GM12878 (cell line): Measurements from ENCODE around the gene RGS16. TPM values are rescaled to one million over a fixed set of nuclear protein-coding genes. Genes with fewer than 3 reads are reported as not detected.

Source experiments
- BHLHE40 ChIP-seq, 2 experiments: fragments of 450-650 bp in 1 of 2; IDR thresholded peaks; 2 replicates each; pipeline ENCODE4 v1.6.1; 2011 to 2017; ENCODE audit warnings: low read depth in 2 of 2, borderline replicate concordance in 1 of 2, improper control_type of control experiment in 1 of 2, low read length in 1 of 2, mild to moderate bottlenecking in 1 of 2
- CBFB ChIP-seq: IDR thresholded peaks from 2 replicates; pipeline ENCODE4 v1.6.1; 2016; ENCODE audit warnings: antibody characterized with exemption, low read depth
- CHD1 ChIP-seq: IDR thresholded peaks from 2 replicates; pipeline ENCODE4 v1.6.1; 2012; ENCODE audit warnings: low read depth, low read length, improper control_type of control experiment
- EGR1 ChIP-seq, 2 experiments: IDR thresholded peaks; 1 replicate in 1 of 2; 2 replicates in 1 of 2; pipeline ENCODE4 v1.6.1; 2011 to 2012; ENCODE audit warnings: low read depth in 2 of 2, low read length in 2 of 2, borderline replicate concordance in 1 of 2, mild to moderate bottlenecking in 1 of 2, moderate library complexity in 1 of 2
- EP300 ChIP-seq, 2 experiments: fragments of 150-350 bp in 1 of 2; IDR thresholded peaks; 2 replicates each; pipeline ENCODE4 v1.6.1; 2011 to 2012; ENCODE audit warnings: low read depth in 2 of 2, low read length in 2 of 2, borderline replicate concordance in 1 of 2, improper control_type of control experiment in 1 of 2, inconsistent platforms in 1 of 2; ENCODE audit not compliant: control insufficient read depth in 1 of 2
- ETV6 ChIP-seq, 2 experiments: fragments of 450-650 bp in 1 of 2; IDR thresholded peaks in 1 of 2; conservative IDR thresholded peaks in 1 of 2; 2 replicates each; pipeline ENCODE4 v1.6.1; 2014; ENCODE audit warnings: antibody characterized with exemption in 1 of 2, borderline replicate concordance in 1 of 2, low read depth in 1 of 2, mild to moderate bottlenecking in 1 of 2, moderate library complexity in 1 of 2
- IKZF2 ChIP-seq, 2 experiments: fragments of 450-650 bp; IDR thresholded peaks; 2 replicates each; pipeline ENCODE4 v1.6.1; 2017; ENCODE audit warnings: mild to moderate bottlenecking in 2 of 2, moderate library complexity in 2 of 2
- IRF4 ChIP-seq: IDR thresholded peaks from 2 replicates; pipeline ENCODE4 v1.6.1; 2011; ENCODE audit warnings: low read depth, low read length
- KAT2A ChIP-seq: conservative IDR thresholded peaks from 2 replicates; pipeline ENCODE4 v1.6.1; 2011; ENCODE audit warnings: low read depth, low read length; ENCODE audit not compliant: control insufficient read depth
- KDM1A ChIP-seq: fragments of 200-600 bp; sonication (generic); IDR thresholded peaks from 2 replicates; pipeline ENCODE4 v1.6.1; 2016; ENCODE audit warnings: borderline replicate concordance
- MAX ChIP-seq: IDR thresholded peaks from 2 replicates; pipeline ENCODE4 v1.6.1; 2012; ENCODE audit warnings: low read depth, low read length, improper control_type of control experiment
- MLLT1 ChIP-seq: fragments of 450-650 bp; IDR thresholded peaks from 2 replicates; pipeline ENCODE4 v1.6.1; 2016; ENCODE audit warnings: mild to moderate bottlenecking
- NBN ChIP-seq: fragments of 450-650 bp; IDR thresholded peaks from 2 replicates; pipeline ENCODE4 v1.6.1; 2016
- POU2F2 ChIP-seq: IDR thresholded peaks from 3 replicates; pipeline ENCODE4 v1.6.1; 2011; ENCODE audit warnings: low read depth, mild to moderate bottlenecking, low read length, borderline replicate concordance
- RBBP5 ChIP-seq: fragments of 200-600 bp; sonication (generic); conservative IDR thresholded peaks from 2 replicates; pipeline ENCODE4 v1.6.1; 2016
- RELB ChIP-seq: fragments of 450-650 bp; IDR thresholded peaks from 2 replicates; pipeline ENCODE4 v1.6.1; 2017; ENCODE audit warnings: low read depth, mild to moderate bottlenecking, moderate library complexity
- SP1 ChIP-seq: IDR thresholded peaks from one replicate; pipeline ENCODE4 v1.6.1; 2011; ENCODE audit warnings: low read depth, low read length
- SREBF1 ChIP-seq: IDR thresholded peaks from 2 replicates; pipeline ENCODE4 v1.6.1; 2012; ENCODE audit warnings: mild to moderate bottlenecking, low read length
- STAT3 ChIP-seq: IDR thresholded peaks from 2 replicates; pipeline ENCODE4 v1.6.1; 2011; ENCODE audit warnings: low read depth, low read length, improper control_type of control experiment
- TAF1 ChIP-seq: IDR thresholded peaks from 2 replicates; pipeline ENCODE4 v1.6.1; 2011; ENCODE audit warnings: mild to moderate bottlenecking, low read depth, low read length, borderline replicate concordance
- TBL1XR1 ChIP-seq: IDR thresholded peaks from 2 replicates; pipeline ENCODE4 v1.6.1; 2012; ENCODE audit warnings: low read depth, low read length, improper control_type of control experiment
- ZNF622 ChIP-seq: fragments of 450-650 bp; IDR thresholded peaks from 2 replicates; pipeline ENCODE4 v1.6.1; 2017; ENCODE audit warnings: mild to moderate bottlenecking, inconsistent platforms
- polyA plus RNA-seq, 11 experiments: library from polyadenylated mRNA; depleted of rRNA in 4 of 11; unstranded in 6 of 11; stranded (reverse) in 5 of 11; fragments of >200 nt; fragmentation: Nextera tagmentation in 4 of 11; fragmentation: Illumina TruSeq in 1 of 11; extraction: Ambion mirVana in 4 of 11; extraction: Trizol in 1 of 11; gene quantifications; 1 replicate in 1 of 11; 2 replicates in 10 of 11; pipeline versions ENCODE4 v1.2.1 to v1.2.3, GENCODE V29; 2011 to 2016; ENCODE audit warnings: inconsistent platforms in 2 of 11, missing spikeins in 2 of 11, low read depth in 1 of 11
- total RNA-seq, 4 experiments: library from RNA; depleted of rRNA in 3 of 4; stranded (reverse); fragments of >200 nt in 3 of 4; fragmentation: Illumina TruSeq in 1 of 4; extraction: Trizol in 1 of 4; gene quantifications; 2 replicates each; pipeline versions ENCODE4 v1.2.1 to v1.2.3, GENCODE V29; 2013 to 2021

The RGS16 gene
- total and polyA plus RNA-seq, 10 of the 15 experiments (the other 5 are each of a cell fraction or from before 2014, with no cell fraction given) = 16.4 to 58.2 (median 44.6) TPM

- no peak for TF ChIP-seq MAX
- TF ChIP-seq BHLHE40 (IDR thresholded peaks at IDR 0.05; ENCODE audit: borderline replicate concordance in 1 of 2, low read depth in 2 of 2, low read length in 1 of 2) = peak; percentile 97 to 98
- TF ChIP-seq IKZF2 (IDR thresholded peaks at IDR 0.05) = peak; percentile 41 to 74; a peak in 3 of 4 replicates
- TF ChIP-seq KDM1A = no peak
- TF ChIP-seq IRF4 = peak; percentile 62; the same call in 1 of the 2 replicates
- TF ChIP-seq SREBF1 = no peak
- peak; percentile 87 for TF ChIP-seq CBFB
- peak; percentile 57; the same call in 1 of the 2 replicates for TF ChIP-seq TBL1XR1
- peak in 1 of 2 experiments; percentile 49; a peak in 1 of 4 replicates for TF ChIP-seq ETV6 (conservative IDR thresholded peaks at IDR 0.05 in 1 of 2, IDR thresholded peaks at IDR 0.05 in 1 of 2; ENCODE audit: borderline replicate concordance in 1 of 2, low read depth in 1 of 2)
- TF ChIP-seq NBN = 0 out of 2 replicates have a peak, but pooled peaks have one; percentile 17
- TF ChIP-seq KAT2A = no peak
- peak; percentile 38; the same call in 1 of the 3 replicates for TF ChIP-seq POU2F2
- TF ChIP-seq RELB = peak; percentile 57; the same call in 1 of the 2 replicates
- TF ChIP-seq RBBP5 = no peak
- no peak for TF ChIP-seq MLLT1
- no peak for TF ChIP-seq CHD1
- TF ChIP-seq ZNF622 = no peak
- peak; percentile 51 to 71; a peak in 2 of 4 replicates for TF ChIP-seq EP300 (IDR thresholded peaks at IDR 0.05; ENCODE audit: borderline replicate concordance in 1 of 2, control insufficient read depth in 1 of 2, low read depth in 2 of 2, low read length in 2 of 2)
- TF ChIP-seq EGR1 (IDR thresholded peaks at IDR 0.05; ENCODE audit: borderline replicate concordance in 1 of 2, low read depth in 2 of 2, low read length in 2 of 2) = peak in 1 of 2 experiments; percentile 5; a peak in 1 of 3 replicates
- no peak for TF ChIP-seq TAF1
- TF ChIP-seq SP1 = peak; percentile 67
- TF ChIP-seq STAT3 = no peak
Observed at GRCh38 chr1:182611326-182611725, 7.1 kb upstream of the RGS16 start (continued).
